Neural cell (in vitro differentiated cells): Measurements from ENCODE around the gene CNTN4.

Experiments used
- CTCF ChIP-seq: fragments of 450-650 bp; IDR thresholded peaks from 2 replicates; pipeline ENCODE4 v1.5.1; 2014; ENCODE audit warnings: antibody characterized with exemption, mild to moderate bottlenecking, moderate library complexity; ENCODE audit not compliant: poor library complexity, severe bottlenecking
- EP300 ChIP-seq: fragments of 450-650 bp; conservative IDR thresholded peaks from 2 replicates; pipeline ENCODE4 v1.6.1; 2014; ENCODE audit warnings: antibody characterized with exemption, mild to moderate bottlenecking, moderate library complexity; ENCODE audit not compliant: poor library complexity, severe bottlenecking
- EZH2 ChIP-seq: fragments of 200-600, 300-800 bp; shearing (Covaris generic), sonication (generic); IDR thresholded peaks from 2 replicates; pipeline ENCODE4 v1.6.1; 2014; ENCODE audit warnings: antibody characterized with exemption, low read length, borderline replicate concordance, mild to moderate bottlenecking; ENCODE audit not compliant: insufficient read depth, poor library complexity, severe bottlenecking
- MXI1 ChIP-seq: fragments of 450-650 bp; conservative IDR thresholded peaks from 2 replicates; pipeline ENCODE4 v1.6.1; 2014; ENCODE audit warnings: antibody characterized with exemption, mild to moderate bottlenecking; ENCODE audit not compliant: poor library complexity, severe bottlenecking
- POLR2AphosphoS5 ChIP-seq: IDR thresholded peaks from 2 replicates; pipeline ENCODE4 v1.6.1; 2012
- RAD21 ChIP-seq: fragments of 450-650 bp; conservative IDR thresholded peaks from 2 replicates; pipeline ENCODE4 v1.6.1; 2014; ENCODE audit warnings: antibody characterized with exemption, mild to moderate bottlenecking, moderate library complexity
- SMC3 ChIP-seq: fragments of 450-650 bp; conservative IDR thresholded peaks from 2 replicates; pipeline ENCODE4 v1.6.1; 2014; ENCODE audit warnings: antibody characterized with exemption, mild to moderate bottlenecking, moderate library complexity; ENCODE audit not compliant: poor library complexity
- TAF1 ChIP-seq: IDR thresholded peaks from 2 replicates; pipeline ENCODE4 v1.6.1; 2012; ENCODE audit warnings: low read depth
- TF ChIP-seq, protein P1 (sequence below): IDR thresholded peaks from 2 replicates; pipeline ENCODE4 v1.6.1; 2012; ENCODE audit warnings: borderline replicate concordance

GRCh38 chr3:2098398-2099027 is at the start of gene CNTN4:
- TF ChIP-seq CTCF: peak; percentile 62
- TF ChIP-seq EZH2: no peak
- TF ChIP-seq, protein P1, sequence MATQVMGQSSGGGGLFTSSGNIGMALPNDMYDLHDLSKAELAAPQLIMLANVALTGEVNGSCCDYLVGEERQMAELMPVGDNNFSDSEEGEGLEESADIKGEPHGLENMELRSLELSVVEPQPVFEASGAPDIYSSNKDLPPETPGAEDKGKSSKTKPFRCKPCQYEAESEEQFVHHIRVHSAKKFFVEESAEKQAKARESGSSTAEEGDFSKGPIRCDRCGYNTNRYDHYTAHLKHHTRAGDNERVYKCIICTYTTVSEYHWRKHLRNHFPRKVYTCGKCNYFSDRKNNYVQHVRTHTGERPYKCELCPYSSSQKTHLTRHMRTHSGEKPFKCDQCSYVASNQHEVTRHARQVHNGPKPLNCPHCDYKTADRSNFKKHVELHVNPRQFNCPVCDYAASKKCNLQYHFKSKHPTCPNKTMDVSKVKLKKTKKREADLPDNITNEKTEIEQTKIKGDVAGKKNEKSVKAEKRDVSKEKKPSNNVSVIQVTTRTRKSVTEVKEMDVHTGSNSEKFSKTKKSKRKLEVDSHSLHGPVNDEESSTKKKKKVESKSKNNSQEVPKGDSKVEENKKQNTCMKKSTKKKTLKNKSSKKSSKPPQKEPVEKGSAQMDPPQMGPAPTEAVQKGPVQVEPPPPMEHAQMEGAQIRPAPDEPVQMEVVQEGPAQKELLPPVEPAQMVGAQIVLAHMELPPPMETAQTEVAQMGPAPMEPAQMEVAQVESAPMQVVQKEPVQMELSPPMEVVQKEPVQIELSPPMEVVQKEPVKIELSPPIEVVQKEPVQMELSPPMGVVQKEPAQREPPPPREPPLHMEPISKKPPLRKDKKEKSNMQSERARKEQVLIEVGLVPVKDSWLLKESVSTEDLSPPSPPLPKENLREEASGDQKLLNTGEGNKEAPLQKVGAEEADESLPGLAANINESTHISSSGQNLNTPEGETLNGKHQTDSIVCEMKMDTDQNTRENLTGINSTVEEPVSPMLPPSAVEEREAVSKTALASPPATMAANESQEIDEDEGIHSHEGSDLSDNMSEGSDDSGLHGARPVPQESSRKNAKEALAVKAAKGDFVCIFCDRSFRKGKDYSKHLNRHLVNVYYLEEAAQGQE: peak; percentile 30
- no peak for TF ChIP-seq POLR2AphosphoS5
- no peak for TF ChIP-seq EP300
- peak; percentile 63 for TF ChIP-seq RAD21
- no peak for TF ChIP-seq TAF1
- TF ChIP-seq MXI1: peak; percentile 64
- peak; percentile 74 for TF ChIP-seq SMC3
